D721Med (cell line): ENCODE data around the gene SPP2.

Experiments used
- DNase-seq: peaks from one replicate; pipeline ENCODE4 v3.0.0; 2011; ENCODE audit warnings: low spot score; ENCODE audit not compliant: insufficient read length
- FAIRE-seq: peaks from 2 replicates; lab custom pipeline; 2011; peaks lifted over from hg19 to GRCh38; lab: Jason Lieb, UNC
- TF ChIP-seq, protein P1 (sequence below): IDR thresholded peaks from 2 replicates; pipeline ENCODE4 v1.5.1; 2012; ENCODE audit warnings: mild to moderate bottlenecking, control low read depth; ENCODE audit not compliant: insufficient read depth; ENCODE audit errors: missing control alignments

Gene SPP2, protein sequence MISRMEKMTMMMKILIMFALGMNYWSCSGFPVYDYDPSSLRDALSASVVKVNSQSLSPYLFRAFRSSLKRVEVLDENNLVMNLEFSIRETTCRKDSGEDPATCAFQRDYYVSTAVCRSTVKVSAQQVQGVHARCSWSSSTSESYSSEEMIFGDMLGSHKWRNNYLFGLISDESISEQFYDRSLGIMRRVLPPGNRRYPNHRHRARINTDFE

DNA sequence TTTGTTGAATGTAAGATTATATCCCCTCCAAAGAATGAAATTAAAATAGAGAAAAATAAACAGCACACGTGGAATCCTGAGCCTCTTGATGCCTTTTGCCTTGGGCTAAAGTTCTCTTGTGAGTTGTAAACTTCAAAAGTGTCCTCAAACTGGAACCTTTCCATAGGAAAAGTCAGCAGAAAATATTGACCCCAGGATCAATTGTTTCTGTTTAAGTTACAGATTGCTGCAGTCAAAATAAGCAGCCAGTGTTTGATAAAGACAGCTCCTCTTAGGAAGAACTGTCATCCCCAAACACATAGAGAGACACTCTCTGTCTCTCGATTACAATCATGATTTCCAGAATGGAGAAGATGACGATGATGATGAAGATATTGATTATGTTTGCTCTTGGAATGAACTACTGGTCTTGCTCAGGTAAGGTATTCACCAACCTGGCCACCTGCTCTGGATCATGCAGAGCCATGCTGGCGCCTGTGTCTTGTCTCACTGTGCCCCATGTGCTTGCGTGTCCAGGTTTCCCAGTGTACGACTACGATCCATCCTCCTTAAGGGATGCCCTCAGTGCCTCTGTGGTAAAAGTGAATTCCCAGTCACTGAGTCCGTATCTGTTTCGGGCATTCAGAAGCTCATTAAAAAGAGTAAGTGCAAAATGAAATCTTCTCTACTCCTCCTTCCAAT is at the start of gene SPP2:
Gene SPP2 (plus strand): TSS at position 248 of the 681 bp plus-strand sequence. CDS start 85 bp downstream, at position 333.
- FAIRE-seq = no peak
- TF ChIP-seq, protein P1, sequence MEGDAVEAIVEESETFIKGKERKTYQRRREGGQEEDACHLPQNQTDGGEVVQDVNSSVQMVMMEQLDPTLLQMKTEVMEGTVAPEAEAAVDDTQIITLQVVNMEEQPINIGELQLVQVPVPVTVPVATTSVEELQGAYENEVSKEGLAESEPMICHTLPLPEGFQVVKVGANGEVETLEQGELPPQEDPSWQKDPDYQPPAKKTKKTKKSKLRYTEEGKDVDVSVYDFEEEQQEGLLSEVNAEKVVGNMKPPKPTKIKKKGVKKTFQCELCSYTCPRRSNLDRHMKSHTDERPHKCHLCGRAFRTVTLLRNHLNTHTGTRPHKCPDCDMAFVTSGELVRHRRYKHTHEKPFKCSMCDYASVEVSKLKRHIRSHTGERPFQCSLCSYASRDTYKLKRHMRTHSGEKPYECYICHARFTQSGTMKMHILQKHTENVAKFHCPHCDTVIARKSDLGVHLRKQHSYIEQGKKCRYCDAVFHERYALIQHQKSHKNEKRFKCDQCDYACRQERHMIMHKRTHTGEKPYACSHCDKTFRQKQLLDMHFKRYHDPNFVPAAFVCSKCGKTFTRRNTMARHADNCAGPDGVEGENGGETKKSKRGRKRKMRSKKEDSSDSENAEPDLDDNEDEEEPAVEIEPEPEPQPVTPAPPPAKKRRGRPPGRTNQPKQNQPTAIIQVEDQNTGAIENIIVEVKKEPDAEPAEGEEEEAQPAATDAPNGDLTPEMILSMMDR = no peak

DNA sequence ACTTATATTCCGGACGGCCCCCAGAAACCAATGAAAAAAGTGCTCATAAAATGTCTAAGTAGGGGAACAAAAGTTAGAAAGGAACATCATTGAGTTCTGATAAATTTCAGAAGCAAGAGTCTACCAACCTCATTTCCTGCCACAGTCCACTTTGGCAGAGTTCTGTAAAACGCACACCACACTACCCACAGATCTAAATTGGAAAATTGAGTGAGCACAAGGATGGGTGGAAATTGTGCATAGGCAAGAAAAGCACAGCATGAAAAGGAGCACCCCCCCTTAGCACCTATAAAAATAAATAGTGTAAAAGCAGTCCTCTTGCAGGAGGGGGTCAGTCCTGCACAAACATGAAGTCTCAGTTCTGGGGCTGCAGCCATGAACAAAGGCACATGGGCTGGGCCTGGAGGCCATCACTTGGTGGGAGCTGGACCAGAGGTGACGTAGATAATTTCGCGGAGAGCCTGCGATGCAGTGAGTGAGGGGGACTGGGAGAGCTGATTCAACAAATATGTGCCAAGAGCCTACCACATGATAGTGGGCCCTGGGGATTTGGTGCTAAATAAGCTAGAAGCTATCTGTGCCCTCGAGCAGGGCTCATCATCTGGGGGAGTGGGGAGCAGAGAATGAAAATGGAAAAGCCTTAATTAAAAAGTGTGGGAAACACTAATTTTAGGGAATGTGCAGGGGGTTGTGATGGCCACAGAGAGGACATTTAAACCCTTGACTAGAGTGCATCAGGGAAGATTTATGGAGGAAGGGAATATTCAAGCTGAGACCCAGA is 48.9 kb upstream of the SPP2 start:
- no peak for DNase-seq
- no peak for FAIRE-seq
- TF ChIP-seq, protein P1 = no peak

More for the DNA sequence above, at the start of gene SPP2:
- no peak for DNase-seq

DNA sequence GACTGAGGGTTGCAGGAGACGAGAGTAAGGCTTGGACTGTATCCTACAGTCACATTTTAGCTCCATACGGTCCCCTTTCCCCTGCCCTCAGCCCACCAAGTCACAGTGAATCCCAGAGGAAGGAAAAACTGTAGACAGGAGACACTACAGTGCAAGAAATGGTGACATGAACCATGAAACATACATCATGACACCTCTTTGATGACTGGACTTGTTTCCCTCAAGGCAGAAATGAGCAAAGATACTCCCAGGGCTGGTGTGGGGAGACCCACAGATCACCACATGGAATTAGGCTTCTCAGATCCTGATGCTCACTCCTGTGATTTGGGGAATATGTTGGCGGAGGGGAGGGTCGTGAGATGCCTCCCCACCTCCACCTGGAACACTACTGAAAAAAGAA is 48.2 kb upstream of the SPP2 start:
- TF ChIP-seq, protein P1 = no peak
- FAIRE-seq (no peak), DNase-seq (no peak)

DNA sequence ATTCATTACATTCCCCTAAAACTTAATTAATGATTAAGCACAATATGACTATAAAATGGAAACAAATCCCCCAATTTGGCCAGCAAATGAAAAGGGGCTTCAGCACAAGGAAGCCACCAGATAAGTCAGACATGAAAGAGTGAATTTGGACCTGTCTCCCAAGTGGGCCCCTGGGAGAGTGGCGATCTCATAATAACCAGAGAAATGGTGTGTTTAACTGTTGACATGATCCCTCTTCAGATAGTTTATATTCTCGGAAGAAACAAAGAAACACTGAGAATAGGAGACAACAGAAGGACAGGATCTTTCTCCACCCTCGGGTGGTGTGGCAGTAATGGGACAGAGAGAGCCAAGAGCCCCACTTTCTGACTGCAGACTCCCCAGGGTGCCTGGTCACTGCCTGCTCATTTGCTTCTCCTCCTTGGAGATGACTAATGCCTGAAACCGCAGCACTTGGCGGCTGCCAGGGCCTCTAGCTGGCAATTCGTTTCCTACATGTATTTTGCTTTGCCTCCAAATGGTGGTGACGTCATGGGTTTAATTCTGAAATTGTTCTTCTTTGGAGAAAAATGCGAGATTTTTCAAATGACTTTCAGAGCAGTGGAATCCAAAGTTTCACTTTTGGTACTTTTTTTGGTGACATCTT is 46.4 kb upstream of the SPP2 start:
- TF ChIP-seq, protein P1 = no peak
- DNase-seq = no peak
- no peak for FAIRE-seq

DNA sequence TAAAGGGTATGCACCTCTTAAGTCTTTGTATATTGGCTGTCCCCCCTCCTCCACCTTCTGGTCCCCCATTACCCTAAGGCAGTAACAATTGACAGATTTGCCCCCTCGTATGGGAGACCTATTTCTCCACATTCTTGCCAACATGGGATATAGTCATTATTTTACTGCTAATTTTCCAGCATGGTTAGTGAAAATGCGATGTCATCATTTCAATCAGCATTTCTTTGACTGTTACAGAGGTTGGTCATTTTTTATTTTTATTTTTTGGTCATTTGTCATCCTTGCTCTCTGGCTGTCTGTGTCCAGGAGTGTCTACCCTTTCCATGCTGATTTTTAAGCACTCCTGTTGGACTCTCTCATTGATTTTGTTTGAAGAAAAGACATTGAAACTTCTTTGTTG is 45.4 kb upstream of the SPP2 start:
- no peak for FAIRE-seq
- TF ChIP-seq, protein P1 = no peak

DNA sequence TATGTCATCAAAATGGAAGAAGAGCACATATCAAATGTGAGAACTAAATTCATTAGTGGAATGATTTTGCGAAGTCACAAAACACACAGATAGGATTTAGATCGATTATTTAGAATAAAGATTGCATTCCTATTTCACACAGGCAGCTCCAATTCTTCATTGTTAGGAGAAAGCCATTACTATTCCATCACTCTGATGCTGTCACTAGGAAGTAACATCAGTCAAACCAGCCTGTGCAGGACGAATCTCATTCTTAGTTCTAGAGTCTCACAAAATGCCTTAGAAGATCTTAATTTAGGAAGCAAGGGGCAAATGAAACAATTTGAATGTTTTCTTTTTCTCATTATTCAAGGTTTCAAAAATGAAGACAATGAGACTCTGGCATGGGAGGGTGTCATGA is 44.0 kb upstream of the SPP2 start:
- TF ChIP-seq, protein P1 = no peak
- FAIRE-seq = no peak
- no peak for DNase-seq

More for the DNA sequence above, 45.4 kb upstream of the SPP2 start:
- DNase-seq = no peak
